Measurements from ENCODE around the gene TACC2.

Gene TACC2

GRCh38 chr10:122033224-122033926, 44.4 kb downstream of the TACC2 start:
- no peak for DNase-seq

GRCh38 chr10:122034149-122034756, 45.3 kb downstream of the TACC2 start:
- no peak for DNase-seq

GRCh38 chr10:122040786-122041185, 51.8 kb downstream of the TACC2 start:
- DNase-seq = no peak

GRCh38 chr10:122042836-122043235, 53.9 kb downstream of the TACC2 start:
- no peak for DNase-seq

- no peak for DNase-seq
Measured at GRCh38 chr10:122044045-122044661, 55.2 kb downstream of the TACC2 start.

GRCh38 chr10:122044713-122045112, 55.8 kb downstream of the TACC2 start:
- DNase-seq = no peak

- no peak for DNase-seq
Measured at GRCh38 chr10:122045212-122045611, 56.2 kb downstream of the TACC2 start.

- no peak for DNase-seq
Measured at GRCh38 chr10:122047560-122047959, 58.6 kb downstream of the TACC2 start.

- DNase-seq = no peak
Measured at GRCh38 chr10:122049076-122049475, 60.1 kb downstream of the TACC2 start.

- DNase-seq = no peak
Measured at GRCh38 chr10:122050311-122050710, 61.3 kb downstream of the TACC2 start.

GRCh38 chr10:122050811-122051210, 61.8 kb downstream of the TACC2 start:
- no peak for DNase-seq

GRCh38 chr10:122051609-122052385, 62.8 kb downstream of the TACC2 start:
- DNase-seq = no peak

- no peak for DNase-seq
Measured at GRCh38 chr10:122052701-122053100, 63.7 kb downstream of the TACC2 start.

- DNase-seq = no peak
Measured at GRCh38 chr10:122053314-122053713, 64.4 kb downstream of the TACC2 start.

GRCh38 chr10:122054048-122055025, 65.4 kb downstream of the TACC2 start:
- DNase-seq = no peak

- DNase-seq = no peak
Measured at GRCh38 chr10:122055252-122055651, 66.3 kb downstream of the TACC2 start.

GRCh38 chr10:122056431-122057094, 67.6 kb downstream of the TACC2 start:
- DNase-seq = no peak

- no peak for DNase-seq
Measured at GRCh38 chr10:122057841-122058413, 69.0 kb downstream of the TACC2 start.

- DNase-seq = no peak
Measured at GRCh38 chr10:122060250-122060649, 71.3 kb downstream of the TACC2 start.

- no peak for DNase-seq
Measured at GRCh38 chr10:122062831-122063674, 74.1 kb downstream of the TACC2 start.
